GM19043 (cell line): ENCODE results near the gene TPCN2.
"Not testable (repeated sequence)": the region's sequence is repeated elsewhere in the genome, so short reads cannot be mapped to it uniquely, and the experiment has no call there.

Source experiments
- ATAC-seq: cut with Tn5 transposase; IDR thresholded peaks from one replicate; pipeline ENCODE4 v1.9.1; 2021; ENCODE audit warnings: low read depth; ENCODE audit not compliant: unreplicated experiment

Gene TPCN2

DNA sequence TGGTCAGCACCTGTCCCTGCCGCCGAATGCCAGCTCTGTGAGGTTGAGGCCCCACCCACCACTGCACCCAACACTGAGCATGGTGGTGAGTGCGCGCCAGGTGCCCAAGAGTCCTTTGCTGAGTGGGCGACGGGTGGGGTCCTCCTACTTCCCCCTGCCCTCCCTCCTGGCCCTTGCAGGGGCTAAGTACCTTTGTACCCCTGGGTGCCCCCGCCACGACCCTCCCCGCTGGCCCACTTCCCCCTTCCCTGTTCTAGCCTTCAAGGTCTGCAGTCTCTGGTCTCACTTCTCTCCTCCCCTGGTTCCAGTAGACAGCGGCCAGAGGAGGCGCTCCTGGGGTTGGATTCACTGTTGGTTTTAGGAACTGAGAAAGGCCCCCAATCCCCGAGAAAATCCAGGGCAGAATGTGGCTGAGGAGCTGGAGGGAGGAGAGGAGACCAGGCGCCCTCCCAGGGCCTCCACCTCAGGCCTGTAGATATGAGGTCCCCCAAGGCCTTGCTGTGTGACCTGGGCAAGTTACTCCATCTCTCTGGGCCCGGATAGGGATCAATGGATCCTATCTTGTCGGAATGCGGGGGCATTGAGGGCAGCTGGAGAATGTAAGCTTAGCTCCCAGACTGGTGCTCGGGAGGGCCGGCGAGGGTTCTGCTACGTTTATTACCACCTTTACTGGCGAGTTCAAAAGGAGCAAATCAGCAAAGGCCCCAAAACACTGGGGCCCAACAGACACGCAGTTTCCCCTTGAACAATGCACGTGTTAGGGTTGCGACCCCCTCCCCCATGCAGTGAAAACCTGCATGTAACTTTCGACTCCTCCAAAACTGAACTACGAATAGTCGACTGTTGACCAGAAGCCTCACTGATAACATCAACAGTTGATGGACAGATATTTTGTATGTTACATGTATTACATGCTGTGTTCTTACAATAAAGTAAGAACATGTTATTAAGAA lies 75.1 kb downstream of the TPCN2 start:
- ATAC-seq = no peak

DNA sequence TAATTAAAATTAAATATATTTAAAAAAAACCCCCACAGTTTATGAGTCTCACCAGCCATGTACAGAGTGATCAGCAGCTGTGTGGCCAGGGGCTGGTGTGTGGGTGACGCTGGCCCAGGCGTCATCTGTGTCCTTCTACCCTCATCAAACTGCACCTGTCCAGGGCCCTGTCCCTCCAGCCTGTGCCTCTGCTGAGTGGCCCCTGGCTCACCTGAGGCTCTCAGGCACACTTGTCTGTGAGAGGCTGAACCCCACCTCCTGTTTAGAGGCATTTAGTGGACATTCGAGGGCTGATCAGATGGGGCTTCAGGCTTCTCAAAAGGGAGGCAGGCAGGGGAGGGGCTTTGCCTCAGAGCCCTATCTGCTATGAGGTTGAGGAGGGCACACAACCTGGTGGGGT lies 77.1 kb downstream of the TPCN2 start:
- no peak for ATAC-seq

- ATAC-seq = no peak
These were observed 77.6 kb downstream of the TPCN2 start for GRCh38 chr11:69126286-69126685.

DNA sequence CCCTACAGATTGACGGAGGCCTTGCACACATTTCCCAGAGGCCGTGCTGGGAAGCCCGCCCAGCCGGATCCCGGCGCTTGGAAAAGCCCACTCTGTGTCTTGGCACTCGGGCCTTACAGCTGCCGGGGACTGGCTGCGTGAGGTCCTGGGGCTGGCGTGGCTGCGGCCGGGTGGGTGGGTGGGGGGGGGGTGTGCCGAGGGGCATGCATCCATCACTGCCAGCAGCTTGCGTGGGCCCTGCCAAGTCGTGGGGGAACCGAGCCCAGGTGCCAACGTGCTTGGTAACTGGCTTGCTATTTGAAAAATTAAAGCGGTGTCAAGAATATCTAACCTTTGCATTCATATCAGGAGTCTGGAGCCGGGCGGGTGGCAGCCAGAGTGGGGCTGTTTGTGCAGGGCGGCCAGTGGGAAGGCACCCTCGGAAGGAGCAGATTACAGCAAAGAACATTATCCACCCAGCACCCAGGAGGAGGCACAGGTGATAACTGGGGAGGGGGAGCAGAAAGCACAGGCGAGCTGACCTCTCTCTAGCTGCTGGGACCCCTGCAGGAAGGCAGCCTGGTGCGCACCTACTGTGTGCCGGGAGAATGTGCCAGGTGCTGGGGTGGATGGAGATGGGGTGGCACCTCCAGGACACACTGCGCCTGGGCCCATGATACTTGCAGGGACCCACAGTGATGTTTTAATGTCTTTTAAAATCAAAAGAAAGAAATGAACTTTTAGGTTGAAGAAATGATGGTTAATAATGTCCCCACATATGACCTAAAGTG lies 78.5 kb downstream of the TPCN2 start:
- ATAC-seq = no peak

DNA sequence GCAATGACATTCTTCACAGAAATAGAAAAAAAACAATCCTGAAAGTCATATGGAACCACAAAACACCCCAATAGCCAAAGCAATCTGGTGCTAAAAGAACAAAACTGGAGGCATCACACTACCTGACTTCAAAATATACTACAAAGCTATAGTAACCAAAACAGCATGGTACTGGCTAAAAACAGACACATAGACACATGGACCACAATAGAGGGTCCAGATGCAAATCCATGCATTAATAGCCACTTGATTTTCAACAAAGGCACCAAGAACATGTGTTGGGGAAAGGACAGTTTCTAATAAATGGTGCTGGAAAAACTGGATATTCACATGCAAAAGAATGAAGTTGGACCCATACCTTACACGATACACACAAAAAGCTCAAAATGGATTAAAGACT lies 79.2 kb downstream of the TPCN2 start:
- ATAC-seq = no peak

DNA sequence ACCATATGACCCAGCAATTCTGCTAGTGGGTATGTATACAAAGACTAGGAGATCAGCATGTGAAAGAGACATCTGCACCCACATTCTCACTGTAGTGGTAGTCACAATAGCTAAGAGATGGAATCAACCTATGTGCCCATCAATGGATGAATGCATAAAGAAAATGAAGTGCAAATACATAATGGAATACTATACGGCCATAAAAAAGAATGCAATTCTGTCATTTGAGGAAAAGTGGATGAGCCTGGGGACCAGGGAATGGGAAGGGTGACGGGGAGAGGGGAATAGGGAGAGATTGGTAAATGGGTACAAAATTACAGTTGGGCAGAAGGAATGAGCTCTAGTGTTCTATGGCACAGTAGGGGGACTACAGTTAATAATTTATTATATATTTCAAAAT lies 80.3 kb downstream of the TPCN2 start:
- no peak for ATAC-seq

DNA sequence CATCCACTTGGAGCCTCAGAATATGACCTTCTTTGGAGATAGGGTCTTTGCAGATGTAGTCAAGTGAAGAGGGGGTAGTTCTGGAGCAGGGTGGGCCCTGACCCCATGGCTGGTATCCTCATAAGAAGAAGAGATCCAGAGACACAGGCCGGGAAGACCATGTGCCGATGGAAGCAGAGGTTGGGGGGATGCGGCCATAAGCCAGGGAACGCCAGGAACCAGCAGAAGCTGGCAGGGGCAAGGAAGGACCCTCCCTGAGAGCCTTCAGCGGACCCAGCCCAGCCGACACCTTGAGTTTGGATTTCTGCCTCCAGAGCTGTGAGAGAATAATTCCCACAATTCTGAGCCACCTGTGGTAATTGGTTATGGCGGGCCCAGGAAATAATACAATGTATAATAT lies 80.9 kb downstream of the TPCN2 start:
- ATAC-seq = no peak

DNA sequence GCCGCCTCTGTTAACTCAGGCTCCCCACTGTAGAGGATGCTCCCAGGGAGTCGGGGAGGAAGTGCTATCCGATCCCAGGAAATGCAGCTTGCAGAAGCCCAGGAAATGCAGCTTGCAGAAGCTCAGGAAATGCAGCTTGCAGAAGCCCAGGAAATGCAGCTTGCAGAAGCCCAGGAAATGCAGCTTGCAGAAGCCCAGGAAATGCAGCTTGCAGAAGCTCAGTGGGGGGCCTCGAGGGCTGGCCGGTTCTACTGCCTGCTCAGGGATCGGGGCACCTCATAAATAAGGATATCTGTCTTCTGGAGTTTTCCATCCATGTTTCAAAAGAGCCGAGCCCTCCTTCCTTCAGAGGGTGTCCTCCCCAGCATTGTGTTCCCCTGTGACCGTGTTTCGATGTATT lies 81.9 kb downstream of the TPCN2 start:
- ATAC-seq = no peak

GRCh38 chr11:69131121-69131566 lies 82.4 kb downstream of the TPCN2 start:
- no peak for ATAC-seq

DNA sequence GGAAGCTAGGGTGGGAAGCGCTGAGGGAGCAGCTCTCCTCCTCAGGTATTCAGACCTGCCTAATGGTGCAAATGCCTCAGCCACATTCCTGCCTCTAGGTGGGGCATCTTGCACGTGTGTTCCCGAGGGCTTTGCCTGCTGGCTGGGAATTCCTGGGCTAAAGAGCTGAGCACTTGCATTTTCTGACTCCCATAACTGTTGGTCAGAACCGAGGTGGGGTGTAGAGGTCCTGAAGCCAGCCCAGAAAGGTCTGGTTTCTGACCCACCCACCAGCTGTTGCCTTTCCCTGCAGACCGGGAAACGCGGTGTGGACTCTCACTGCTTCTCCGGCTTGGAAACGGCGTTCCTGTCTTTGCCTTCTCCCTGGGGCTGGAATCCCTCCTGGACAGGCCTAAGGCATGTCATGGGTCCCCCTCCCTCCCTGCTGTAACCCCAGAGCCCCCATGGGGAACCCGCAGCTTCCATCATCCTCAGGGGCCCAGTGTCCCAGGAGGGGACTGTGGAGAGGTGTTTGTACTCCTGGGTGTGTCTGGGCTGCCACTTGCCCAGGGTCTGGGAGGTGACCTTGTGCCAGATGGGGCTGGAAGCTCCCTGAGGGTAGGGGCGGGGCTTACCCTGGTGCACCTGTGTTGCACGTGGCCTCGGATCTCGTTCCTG lies 83.0 kb downstream of the TPCN2 start:
- ATAC-seq = no peak

DNA sequence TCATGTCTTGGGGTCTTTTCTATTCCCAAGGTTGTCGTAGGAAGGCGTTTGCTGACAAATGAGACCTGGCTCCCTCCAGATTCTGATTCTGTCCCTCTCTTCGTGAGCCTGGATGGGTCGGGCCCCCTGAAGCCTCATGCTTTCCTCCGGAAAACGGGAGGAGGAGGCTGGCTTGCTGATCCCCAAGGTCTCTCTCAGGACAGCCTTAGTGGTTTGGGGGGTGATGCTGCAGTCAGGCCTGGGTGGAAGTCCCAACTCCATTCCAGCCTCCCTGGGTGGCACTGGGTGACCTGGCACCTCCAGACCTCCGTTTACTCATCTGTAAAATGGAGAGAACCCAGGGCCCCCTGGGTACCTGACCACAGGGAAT lies 83.6 kb downstream of the TPCN2 start:
- no peak for ATAC-seq

DNA sequence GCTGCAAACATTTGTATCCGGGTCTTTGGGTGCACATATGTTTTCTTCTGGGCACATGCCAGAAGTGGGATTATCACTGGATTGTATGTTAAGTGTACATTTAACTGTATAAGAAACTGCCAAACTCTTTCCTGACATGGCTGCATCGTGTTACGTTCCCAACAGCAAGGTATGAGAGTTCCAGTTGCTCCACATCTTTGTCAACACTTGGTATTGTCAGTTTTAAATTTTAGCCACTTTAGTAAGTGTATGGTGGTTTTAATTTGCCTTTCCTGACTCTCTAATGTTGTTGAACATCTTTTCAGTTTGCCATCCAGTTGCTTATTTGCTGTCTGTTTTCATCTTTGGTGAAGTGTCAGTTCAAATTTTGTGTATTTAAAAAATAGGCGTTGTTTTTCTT lies 84.5 kb downstream of the TPCN2 start:
- no peak for ATAC-seq

DNA sequence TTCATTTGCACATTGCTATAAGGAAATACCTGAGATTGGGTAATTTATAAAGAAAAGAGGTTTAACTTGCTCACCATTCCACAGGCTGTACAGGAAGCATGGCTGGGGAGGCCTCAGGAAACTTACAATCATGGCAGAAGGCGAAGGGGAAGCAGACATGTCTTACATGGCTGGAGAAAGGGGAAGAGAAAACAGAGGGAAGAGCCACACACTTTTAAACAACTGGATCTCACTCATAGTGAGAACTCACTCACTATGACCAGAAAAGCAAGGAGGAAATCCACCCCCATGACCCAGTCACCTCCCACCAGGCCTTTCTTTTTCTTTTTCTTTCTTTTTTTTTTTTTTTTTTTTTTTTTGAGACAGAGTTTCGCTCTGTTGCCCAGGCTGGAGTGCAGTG lies 85.5 kb downstream of the TPCN2 start:
- ATAC-seq = not testable (repeated sequence)

DNA sequence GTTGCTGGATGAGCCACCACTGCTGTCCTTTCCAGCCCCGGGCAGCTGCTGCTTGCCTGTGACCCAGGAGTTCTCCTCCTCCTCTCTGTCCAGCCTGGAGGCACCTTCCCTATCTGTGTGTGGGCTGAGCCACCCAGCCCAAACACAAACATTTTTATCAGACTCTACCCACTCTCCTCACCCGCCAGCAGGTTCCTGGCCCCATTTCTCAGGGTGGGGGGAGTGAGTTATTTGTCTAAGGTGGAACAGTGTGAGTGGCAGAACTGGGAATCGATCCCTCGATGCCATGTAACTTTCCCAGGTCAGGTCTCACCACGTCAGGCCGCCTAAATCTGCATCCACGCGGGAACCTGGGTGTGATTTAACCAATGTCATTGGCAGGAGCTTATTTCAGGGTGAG lies 86.2 kb downstream of the TPCN2 start:
- no peak for ATAC-seq

GRCh38 chr11:69135420-69136363 lies 87.0 kb downstream of the TPCN2 start:
- no peak for ATAC-seq

- ATAC-seq = no peak
These were observed 87.7 kb downstream of the TPCN2 start for GRCh38 chr11:69136471-69136870.

- no peak for ATAC-seq
These were observed 88.6 kb downstream of the TPCN2 start for GRCh38 chr11:69137151-69137844.

DNA sequence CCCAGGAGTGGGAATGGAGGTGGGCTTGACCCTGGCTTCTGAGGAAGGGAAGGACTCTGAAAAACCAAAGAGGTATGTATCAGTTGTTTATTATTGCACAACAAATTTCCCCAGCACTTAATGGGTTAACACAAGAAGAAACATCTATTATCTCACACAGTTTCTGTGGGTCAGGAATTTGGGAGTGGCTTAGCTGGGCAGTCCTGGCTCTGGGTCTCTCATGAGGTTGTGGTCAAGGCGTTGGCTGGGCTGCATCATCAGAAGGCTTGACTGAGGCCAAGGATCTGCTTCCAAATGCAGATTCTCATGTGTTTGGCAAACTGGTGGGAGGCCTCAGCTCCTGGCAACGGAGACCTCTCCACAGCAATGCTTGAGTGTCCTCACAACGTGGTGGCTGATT lies 89.5 kb downstream of the TPCN2 start:
- no peak for ATAC-seq

- ATAC-seq = not testable (repeated sequence)
These were observed 91.4 kb downstream of the TPCN2 start for GRCh38 chr11:69140161-69140560.

GRCh38 chr11:69140635-69141034 lies 91.9 kb downstream of the TPCN2 start:
- no peak for ATAC-seq
